Neural cell (in vitro differentiated cells): ENCODE measurements around the gene GAB2. TPM values are rescaled to one million over a fixed set of nuclear protein-coding genes. Genes with fewer than 3 reads are reported as not detected.

Experiments used
- H2AFZ ChIP-seq: fragments of 200-600, 300-800 bp; sonication (generic), shearing (Covaris generic); 2 replicates; pipeline ENCODE4 v1.6.0; 2014; ENCODE audit warnings: low read depth, mild to moderate bottlenecking, antibody characterized with exemption, low read length, moderate library complexity
- H3F3A ChIP-seq: fragments of 200-600 bp; shearing (Covaris generic); 2 replicates; pipeline ENCODE4 v1.6.1; 2016; ENCODE audit warnings: mild to moderate bottlenecking, moderate library complexity, mixed read lengths, antibody characterized with exemption, low read length; ENCODE audit not compliant: insufficient read depth, poor library complexity, severe bottlenecking
- H3K27ac ChIP-seq: fragments of 200-600, 300-800 bp; sonication (generic), shearing (Covaris generic); 2 replicates; pipeline ENCODE4 v1.5.1; 2014; ENCODE audit warnings: mild to moderate bottlenecking, low read length, moderate library complexity
- H3K27me3 ChIP-seq: fragments of 300-800, 200-600 bp; sonication (generic), shearing (Covaris generic); 2 replicates; pipeline ENCODE4 v1.6.0; 2014; ENCODE audit warnings: mild to moderate bottlenecking, low read depth, low read length, moderate library complexity; ENCODE audit not compliant: insufficient read depth
- H3K36me3 ChIP-seq: fragments of 300-800, 200-600 bp; sonication (generic), shearing (Covaris generic); 2 replicates; pipeline ENCODE4 v1.5.1; 2014; ENCODE audit warnings: mild to moderate bottlenecking, antibody characterized with exemption, low read length, moderate library complexity; ENCODE audit not compliant: insufficient read depth
- H3K4me2 ChIP-seq: fragments of 300-800, 200-600 bp; sonication (generic), shearing (Covaris generic); 2 replicates; pipeline ENCODE4 v1.6.0; 2014; ENCODE audit warnings: mild to moderate bottlenecking, low read length
- H3K4me3 ChIP-seq: fragments of 300-800, 200-600 bp; sonication (generic), shearing (Covaris generic); 2 replicates; pipeline ENCODE4 v1.5.1; 2014; ENCODE audit warnings: mild to moderate bottlenecking, low read length, moderate library complexity
- H3K79me2 ChIP-seq: fragments of 200-600 bp; shearing (Covaris generic); replicated peaks from 2 replicates; pipeline ENCODE4 v1.6.0; 2014; ENCODE audit warnings: mild to moderate bottlenecking, low read length, moderate library complexity; ENCODE audit not compliant: insufficient read depth
- H3K9ac ChIP-seq: fragments of 300-800, 200-600 bp; sonication (generic), shearing (Covaris generic); 2 replicates; pipeline ENCODE4 v1.6.1; 2016; ENCODE audit warnings: mild to moderate bottlenecking, low read length, mixed read lengths
- H3K9me2 ChIP-seq: fragments of 200-600 bp; shearing (Covaris generic); 2 replicates; pipeline ENCODE4 v1.6.1; 2016; ENCODE audit warnings: mild to moderate bottlenecking, low read length, mixed read lengths; ENCODE audit not compliant: insufficient read depth
- H3K9me3 ChIP-seq: fragments of 200-600, 300-800 bp; sonication (generic), shearing (Covaris generic); 2 replicates; pipeline ENCODE4 v1.6.1; 2016; ENCODE audit warnings: mild to moderate bottlenecking, mixed run types, low read length, moderate library complexity, mixed read lengths
- H4K20me1 ChIP-seq: fragments of 200-600 bp; shearing (Covaris generic); 2 replicates; pipeline ENCODE4 v1.6.1; 2016; ENCODE audit warnings: mild to moderate bottlenecking, mixed run types; ENCODE audit not compliant: insufficient read depth
- EP300 ChIP-seq: fragments of 450-650 bp; conservative IDR thresholded peaks from 2 replicates; pipeline ENCODE4 v1.6.1; 2014; ENCODE audit warnings: antibody characterized with exemption, mild to moderate bottlenecking, moderate library complexity; ENCODE audit not compliant: poor library complexity, severe bottlenecking
- EZH2 ChIP-seq: fragments of 200-600, 300-800 bp; shearing (Covaris generic), sonication (generic); IDR thresholded peaks from 2 replicates; pipeline ENCODE4 v1.6.1; 2014; ENCODE audit warnings: antibody characterized with exemption, low read length, borderline replicate concordance, mild to moderate bottlenecking; ENCODE audit not compliant: insufficient read depth, poor library complexity, severe bottlenecking
- MXI1 ChIP-seq: fragments of 450-650 bp; conservative IDR thresholded peaks from 2 replicates; pipeline ENCODE4 v1.6.1; 2014; ENCODE audit warnings: antibody characterized with exemption, mild to moderate bottlenecking; ENCODE audit not compliant: poor library complexity, severe bottlenecking
- POLR2AphosphoS5 ChIP-seq: IDR thresholded peaks from 2 replicates; pipeline ENCODE4 v1.6.1; 2012
- RAD21 ChIP-seq: fragments of 450-650 bp; conservative IDR thresholded peaks from 2 replicates; pipeline ENCODE4 v1.6.1; 2014; ENCODE audit warnings: antibody characterized with exemption, mild to moderate bottlenecking, moderate library complexity
- SMC3 ChIP-seq: fragments of 450-650 bp; conservative IDR thresholded peaks from 2 replicates; pipeline ENCODE4 v1.6.1; 2014; ENCODE audit warnings: antibody characterized with exemption, mild to moderate bottlenecking, moderate library complexity; ENCODE audit not compliant: poor library complexity
- TAF1 ChIP-seq: IDR thresholded peaks from 2 replicates; pipeline ENCODE4 v1.6.1; 2012; ENCODE audit warnings: low read depth
- polyA plus RNA-seq: library from polyadenylated mRNA; depleted of rRNA; stranded (reverse); fragments of >200 nt; gene quantifications from 2 replicates; pipeline ENCODE4 v1.2.3, GENCODE V29; 2014
- TF ChIP-seq, protein P1 (sequence below): fragments of 450-650 bp; IDR thresholded peaks from 2 replicates; pipeline ENCODE4 v1.5.1; 2014; ENCODE audit warnings: antibody characterized with exemption, mild to moderate bottlenecking, moderate library complexity; ENCODE audit not compliant: poor library complexity, severe bottlenecking
- TF ChIP-seq, protein P2 (sequence below): IDR thresholded peaks from 2 replicates; pipeline ENCODE4 v1.6.1; 2012; ENCODE audit warnings: borderline replicate concordance

GAB2 gene
- polyA plus RNA-seq, 1 donor from 2014 or later: 21.9 TPM

DNA sequence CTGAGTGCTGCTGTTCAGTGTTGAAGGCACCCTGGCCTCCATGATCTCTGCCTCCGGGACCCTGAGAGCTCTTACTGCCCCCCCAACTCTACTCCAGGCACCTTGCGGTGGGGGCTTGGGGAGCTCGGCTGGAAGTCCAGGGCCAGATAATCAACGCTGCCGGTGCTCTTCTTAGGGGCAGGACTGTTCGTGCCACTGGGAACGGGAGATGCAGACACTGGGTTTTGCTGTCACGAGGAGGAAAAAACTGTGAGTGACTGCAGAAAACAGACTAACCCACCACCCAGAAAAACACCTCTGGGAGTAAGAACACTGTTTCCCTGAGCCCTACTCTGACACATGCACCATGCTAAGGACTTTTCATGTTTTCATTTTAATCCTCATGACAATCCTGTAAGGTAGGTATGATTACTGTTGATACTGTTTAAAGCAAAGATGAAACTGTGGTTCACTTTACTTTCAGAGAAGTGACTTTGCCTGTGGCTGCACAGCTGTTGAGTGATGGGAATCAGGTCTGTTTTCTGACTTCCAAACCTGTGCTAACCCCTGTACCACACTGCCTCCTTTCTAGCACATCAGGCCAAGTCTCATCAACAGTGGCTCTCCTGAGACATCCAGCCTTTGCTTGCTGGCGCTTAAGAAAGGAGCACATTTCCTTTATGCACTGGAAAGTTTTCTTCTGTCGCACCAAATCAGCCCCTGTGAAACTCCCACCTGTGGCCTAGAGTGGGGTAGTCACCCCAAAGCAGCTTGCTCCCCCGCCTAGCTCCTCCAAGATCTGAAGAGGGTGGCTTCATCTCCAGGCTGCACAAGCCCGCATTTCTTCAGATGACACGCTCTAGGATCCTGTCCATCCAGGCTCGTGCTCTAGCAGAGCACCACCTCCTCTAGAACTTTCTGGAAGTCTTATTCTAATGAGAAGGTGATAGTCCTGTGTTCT, 197.1 kb downstream of the GAB2 start:
- TF ChIP-seq, protein P1, sequence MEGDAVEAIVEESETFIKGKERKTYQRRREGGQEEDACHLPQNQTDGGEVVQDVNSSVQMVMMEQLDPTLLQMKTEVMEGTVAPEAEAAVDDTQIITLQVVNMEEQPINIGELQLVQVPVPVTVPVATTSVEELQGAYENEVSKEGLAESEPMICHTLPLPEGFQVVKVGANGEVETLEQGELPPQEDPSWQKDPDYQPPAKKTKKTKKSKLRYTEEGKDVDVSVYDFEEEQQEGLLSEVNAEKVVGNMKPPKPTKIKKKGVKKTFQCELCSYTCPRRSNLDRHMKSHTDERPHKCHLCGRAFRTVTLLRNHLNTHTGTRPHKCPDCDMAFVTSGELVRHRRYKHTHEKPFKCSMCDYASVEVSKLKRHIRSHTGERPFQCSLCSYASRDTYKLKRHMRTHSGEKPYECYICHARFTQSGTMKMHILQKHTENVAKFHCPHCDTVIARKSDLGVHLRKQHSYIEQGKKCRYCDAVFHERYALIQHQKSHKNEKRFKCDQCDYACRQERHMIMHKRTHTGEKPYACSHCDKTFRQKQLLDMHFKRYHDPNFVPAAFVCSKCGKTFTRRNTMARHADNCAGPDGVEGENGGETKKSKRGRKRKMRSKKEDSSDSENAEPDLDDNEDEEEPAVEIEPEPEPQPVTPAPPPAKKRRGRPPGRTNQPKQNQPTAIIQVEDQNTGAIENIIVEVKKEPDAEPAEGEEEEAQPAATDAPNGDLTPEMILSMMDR: no peak
- TF ChIP-seq EP300: no peak
- TF ChIP-seq EZH2: no peak
- TF ChIP-seq POLR2AphosphoS5: no peak
- no peak for TF ChIP-seq MXI1
- TF ChIP-seq RAD21: no peak
- TF ChIP-seq TAF1: no peak
- TF ChIP-seq, protein P2, sequence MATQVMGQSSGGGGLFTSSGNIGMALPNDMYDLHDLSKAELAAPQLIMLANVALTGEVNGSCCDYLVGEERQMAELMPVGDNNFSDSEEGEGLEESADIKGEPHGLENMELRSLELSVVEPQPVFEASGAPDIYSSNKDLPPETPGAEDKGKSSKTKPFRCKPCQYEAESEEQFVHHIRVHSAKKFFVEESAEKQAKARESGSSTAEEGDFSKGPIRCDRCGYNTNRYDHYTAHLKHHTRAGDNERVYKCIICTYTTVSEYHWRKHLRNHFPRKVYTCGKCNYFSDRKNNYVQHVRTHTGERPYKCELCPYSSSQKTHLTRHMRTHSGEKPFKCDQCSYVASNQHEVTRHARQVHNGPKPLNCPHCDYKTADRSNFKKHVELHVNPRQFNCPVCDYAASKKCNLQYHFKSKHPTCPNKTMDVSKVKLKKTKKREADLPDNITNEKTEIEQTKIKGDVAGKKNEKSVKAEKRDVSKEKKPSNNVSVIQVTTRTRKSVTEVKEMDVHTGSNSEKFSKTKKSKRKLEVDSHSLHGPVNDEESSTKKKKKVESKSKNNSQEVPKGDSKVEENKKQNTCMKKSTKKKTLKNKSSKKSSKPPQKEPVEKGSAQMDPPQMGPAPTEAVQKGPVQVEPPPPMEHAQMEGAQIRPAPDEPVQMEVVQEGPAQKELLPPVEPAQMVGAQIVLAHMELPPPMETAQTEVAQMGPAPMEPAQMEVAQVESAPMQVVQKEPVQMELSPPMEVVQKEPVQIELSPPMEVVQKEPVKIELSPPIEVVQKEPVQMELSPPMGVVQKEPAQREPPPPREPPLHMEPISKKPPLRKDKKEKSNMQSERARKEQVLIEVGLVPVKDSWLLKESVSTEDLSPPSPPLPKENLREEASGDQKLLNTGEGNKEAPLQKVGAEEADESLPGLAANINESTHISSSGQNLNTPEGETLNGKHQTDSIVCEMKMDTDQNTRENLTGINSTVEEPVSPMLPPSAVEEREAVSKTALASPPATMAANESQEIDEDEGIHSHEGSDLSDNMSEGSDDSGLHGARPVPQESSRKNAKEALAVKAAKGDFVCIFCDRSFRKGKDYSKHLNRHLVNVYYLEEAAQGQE: no peak
- TF ChIP-seq SMC3: no peak
- no peaks in the 10 kb centered on the region for H3K27me3 ChIP-seq
- H2AFZ ChIP-seq: no peak overlapping the region
- H3K36me3 ChIP-seq: peaks cover 12% of the 10 kb centered on the region
- no peaks in the 10 kb centered on the region for H3K79me2 ChIP-seq
- H3K27ac ChIP-seq: no peak overlapping the region
- no peaks in the 10 kb centered on the region for H3F3A ChIP-seq
- no peak overlapping the region for H3K4me3 ChIP-seq
- H4K20me1 ChIP-seq: no peaks in the 10 kb centered on the region
- no peaks in the 10 kb centered on the region for H3K9me2 ChIP-seq
- H3K9ac ChIP-seq: no peak overlapping the region
- no peaks in the 10 kb centered on the region for H3K9me3 ChIP-seq
- H3K4me2 ChIP-seq: no peak overlapping the region

DNA sequence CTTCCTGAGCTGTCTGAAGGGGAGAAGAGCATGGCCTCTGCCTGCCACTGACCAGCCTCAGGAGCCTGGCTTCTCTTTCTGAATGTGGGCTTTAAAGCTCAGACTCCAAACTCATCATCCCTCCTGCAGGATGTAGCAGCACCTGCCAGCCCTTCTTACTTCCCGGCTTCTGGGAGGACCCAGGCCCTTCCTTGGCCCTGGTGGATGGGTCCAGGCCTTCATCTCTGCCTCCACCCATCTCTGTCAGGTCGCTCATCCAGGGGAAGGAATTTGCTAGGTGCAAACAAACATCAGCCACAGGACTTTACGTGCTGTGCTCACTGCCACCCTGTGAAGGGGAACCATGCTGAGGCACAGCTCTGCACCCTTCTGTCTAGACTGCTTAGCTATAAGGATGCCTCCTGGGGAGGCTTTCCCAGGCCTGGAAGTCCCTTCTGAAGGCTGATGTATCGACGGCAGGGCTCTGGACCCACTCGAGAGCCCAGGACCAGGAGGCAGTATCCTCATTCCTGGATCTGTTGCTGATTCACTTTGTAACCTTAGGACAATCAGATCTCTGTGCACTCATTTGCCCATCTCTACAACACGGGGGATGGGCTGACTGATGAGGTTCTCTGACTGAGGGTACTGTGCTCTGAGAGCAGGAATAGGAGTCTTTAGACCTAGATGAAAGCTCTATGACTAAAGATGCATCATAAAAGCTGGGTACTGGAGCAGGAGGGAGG, 198.0 kb downstream of the GAB2 start:
- Histone ChIP-seq H2AFZ (no peak overlapping the region), H3K4me3 (no peak overlapping the region), H3F3A (no peaks in the 10 kb centered on the region), H3K79me2 (no peaks in the 10 kb centered on the region), H3K27me3 (no peaks in the 10 kb centered on the region), H4K20me1 (no peaks in the 10 kb centered on the region), H3K9me3 (no peaks in the 10 kb centered on the region), H3K4me2 (no peak overlapping the region), H3K36me3 (peaks cover 16% of the 10 kb centered on the region), H3K27ac (no peak overlapping the region), H3K9ac (no peak overlapping the region), H3K9me2 (no peaks in the 10 kb centered on the region)
- TF ChIP-seq RAD21 (no peak), POLR2AphosphoS5 (no peak), EP300 (no peak), EZH2 (no peak), TAF1 (no peak), MXI1 (no peak), SMC3 (no peak)
- TF ChIP-seq, protein P1: no peak
- TF ChIP-seq, protein P2: no peak
